GM13977 (cell line): ENCODE measurements around the gene PTPRG.

Source experiments
- DNase-seq: peaks from one replicate; pipeline ENCODE4 v3.0.0; 2012; ENCODE audit warnings: low spot score
- in situ Hi-C: fragments of 300-500 bp; cut with MboI; formaldehyde crosslinking; loops from one replicate; pipeline ENCODE4 v1.12.0; 2022; ENCODE audit warnings: low sequenced_read_pairs, low pct_unique_long_range_greater_than_20kb, mixed read lengths, inconsistent platforms; ENCODE audit not compliant: unreplicated experiment
- TF ChIP-seq, protein P1 (sequence below): IDR thresholded peaks from 2 replicates; pipeline ENCODE4 v1.5.1; 2012; ENCODE audit warnings: mild to moderate bottlenecking, control low read depth; ENCODE audit not compliant: insufficient read depth; ENCODE audit errors: extremely low read depth, missing control alignments

The PTPRG gene

DNA sequence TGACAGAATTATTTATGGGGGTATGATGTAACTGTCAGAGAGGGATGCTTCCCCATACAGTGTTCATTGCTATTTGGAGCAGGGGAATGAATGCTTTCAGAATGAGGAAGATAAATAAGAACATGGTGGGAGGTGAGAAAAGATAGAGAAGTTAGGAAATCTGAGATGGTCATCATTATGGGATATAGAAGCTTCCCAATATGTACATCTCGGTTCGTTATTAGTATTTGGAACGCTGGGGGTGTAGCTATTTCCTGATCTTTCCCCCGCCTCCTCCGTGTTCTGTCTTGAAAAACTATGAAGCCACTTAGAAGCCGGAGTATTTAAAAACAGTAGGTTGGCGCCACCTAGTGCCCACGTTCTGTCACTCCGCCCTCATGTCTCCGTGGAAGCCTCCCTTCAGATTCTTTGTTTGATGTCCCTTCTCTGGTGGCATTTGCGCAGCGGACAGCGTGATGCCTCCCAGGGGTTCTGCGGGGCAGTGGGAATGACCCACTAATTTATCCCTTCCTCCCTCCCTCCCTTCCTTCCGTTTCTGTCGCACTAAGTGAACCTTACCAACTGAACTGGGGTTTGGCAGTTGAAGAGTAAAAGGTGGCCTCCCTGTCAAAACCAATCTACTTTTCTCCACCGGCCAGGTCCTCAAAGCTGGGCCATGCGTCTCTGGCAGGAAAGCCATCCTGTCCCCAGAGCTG, 627.5 kb downstream of the PTPRG start:
- TF ChIP-seq, protein P1, sequence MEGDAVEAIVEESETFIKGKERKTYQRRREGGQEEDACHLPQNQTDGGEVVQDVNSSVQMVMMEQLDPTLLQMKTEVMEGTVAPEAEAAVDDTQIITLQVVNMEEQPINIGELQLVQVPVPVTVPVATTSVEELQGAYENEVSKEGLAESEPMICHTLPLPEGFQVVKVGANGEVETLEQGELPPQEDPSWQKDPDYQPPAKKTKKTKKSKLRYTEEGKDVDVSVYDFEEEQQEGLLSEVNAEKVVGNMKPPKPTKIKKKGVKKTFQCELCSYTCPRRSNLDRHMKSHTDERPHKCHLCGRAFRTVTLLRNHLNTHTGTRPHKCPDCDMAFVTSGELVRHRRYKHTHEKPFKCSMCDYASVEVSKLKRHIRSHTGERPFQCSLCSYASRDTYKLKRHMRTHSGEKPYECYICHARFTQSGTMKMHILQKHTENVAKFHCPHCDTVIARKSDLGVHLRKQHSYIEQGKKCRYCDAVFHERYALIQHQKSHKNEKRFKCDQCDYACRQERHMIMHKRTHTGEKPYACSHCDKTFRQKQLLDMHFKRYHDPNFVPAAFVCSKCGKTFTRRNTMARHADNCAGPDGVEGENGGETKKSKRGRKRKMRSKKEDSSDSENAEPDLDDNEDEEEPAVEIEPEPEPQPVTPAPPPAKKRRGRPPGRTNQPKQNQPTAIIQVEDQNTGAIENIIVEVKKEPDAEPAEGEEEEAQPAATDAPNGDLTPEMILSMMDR = peak; percentile 83
- in situ Hi-C loops = loop anchor here (25.0 kb wide), 1 partner anchor 327 kb away; no protein-coding TSS in a partner anchor
- DNase-seq = peak; percentile 82

DNA sequence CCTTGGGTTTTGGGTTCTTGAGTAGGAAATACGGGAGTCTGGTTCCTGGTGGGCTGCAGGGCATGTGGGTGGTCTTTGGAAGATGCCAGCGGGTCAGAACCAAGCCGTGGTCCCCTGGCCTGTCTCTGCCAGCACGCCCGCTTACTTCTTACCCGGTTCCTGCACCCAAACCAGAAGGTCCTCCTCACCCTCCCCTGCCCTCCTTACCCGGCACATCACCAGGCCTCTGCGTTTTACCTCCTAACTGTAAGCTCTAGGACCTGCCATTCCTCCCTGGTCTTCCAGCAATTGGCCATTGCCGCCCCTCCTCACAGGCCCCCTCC, 628.0 kb downstream of the PTPRG start:
- DNase-seq = no peak
- TF ChIP-seq, protein P1 = no peak
- in situ Hi-C loops = loop anchor here (25.0 kb wide), 1 partner anchor 327 kb away; no protein-coding TSS in a partner anchor

- in situ Hi-C loops = loop anchor here (25.0 kb wide), 1 partner anchor 331 kb away; no protein-coding TSS in a partner anchor
- no peak for DNase-seq
- TF ChIP-seq, protein P1 = no peak
These were observed 631.5 kb downstream of the PTPRG start for GRCh38 chr3:62192891-62193290.

GRCh38 chr3:62193586-62194345, 632.4 kb downstream of the PTPRG start:
- TF ChIP-seq, protein P1 = no peak
- DNase-seq = no peak
- in situ Hi-C loops = loop anchor here (25.0 kb wide), 1 partner anchor 331 kb away; no protein-coding TSS in a partner anchor

GRCh38 chr3:62197350-62198012, 636.1 kb downstream of the PTPRG start:
- no peak for DNase-seq
- TF ChIP-seq, protein P1 = no peak
- in situ Hi-C loops = loop anchor here (25.0 kb wide), 1 partner anchor 335 kb away; no protein-coding TSS in a partner anchor

- in situ Hi-C loops = loop anchor here (25.0 kb wide), 1 partner anchor 337 kb away; no protein-coding TSS in a partner anchor
- TF ChIP-seq, protein P1 = no peak
- DNase-seq = no peak
These were observed 637.8 kb downstream of the PTPRG start for GRCh38 chr3:62199126-62199525.
